HEK293 (cell line): ENCODE data around the gene RTP3.

Source experiments
- CTCF ChIA-PET: fragments of 350-600 bp; formaldehyde crosslinking; extraction: SDS; loops from one replicate; lab custom pipeline; 2021; ENCODE audit warnings: antibody characterized with exemption; lab: Yijun Ruan, JAX
- POLR2A ChIA-PET: fragments of 300-600 bp; formaldehyde crosslinking; extraction: SDS; loops from one replicate; lab custom pipeline; 2020; ENCODE audit warnings: antibody characterized with exemption, inconsistent platforms; lab: Yijun Ruan, JAX
- H3K27ac ChIP-seq: fragments of 200-500 bp; sonication (Bioruptor generic); 2 replicates; pipeline ENCODE4 v1.5.1; 2014; ENCODE audit warnings: low read depth, low read length, control low read depth, inconsistent platforms; ENCODE audit errors: extremely low read depth
- H3K36me3 ChIP-seq, 2 experiments: fragments of 200-500 bp in 1 of 2; sonication (Bioruptor generic) in 1 of 2; 1 replicate in 1 of 2; 2 replicates in 1 of 2; pipeline ENCODE4 v1.5.1; 2014 to 2017; ENCODE audit warnings: inconsistent platforms in 2 of 2, low read length in 2 of 2; ENCODE audit not compliant: control insufficient read depth in 2 of 2, insufficient read depth in 1 of 2
- H3K4me1 ChIP-seq: fragments of 200-500 bp; sonication (Bioruptor generic); 2 replicates; pipeline ENCODE4 v1.5.1; 2014; ENCODE audit warnings: mild to moderate bottlenecking, low read length, inconsistent platforms; ENCODE audit not compliant: control insufficient read depth, insufficient read depth
- H3K4me3 ChIP-seq: 2 replicates; pipeline ENCODE4 v1.5.1; 2011; ENCODE audit warnings: low read depth, mild to moderate bottlenecking, control low read depth, low read length, moderate library complexity
- H3K9me3 ChIP-seq: fragments of 200-500 bp; sonication (Bioruptor generic); 2 replicates; pipeline ENCODE4 v1.5.1; 2014; ENCODE audit warnings: low read depth, low read length, inconsistent platforms; ENCODE audit not compliant: control insufficient read depth, insufficient read depth
- AEBP2 ChIP-seq: fragments of 450-650 bp; formaldehyde crosslinking; IDR thresholded peaks from 2 replicates; pipeline ENCODE4 v1.5.1; 2016; ENCODE audit warnings: missing biosample characterization, missing genetic modification characterization, borderline replicate concordance
- GFI1B ChIP-seq: fragments of 450-650 bp; formaldehyde crosslinking; IDR thresholded peaks from 2 replicates; pipeline ENCODE4 v1.5.1; 2016; ENCODE audit warnings: missing biosample characterization, missing genetic modification characterization
- HIC1 ChIP-seq: fragments of 450-650 bp; formaldehyde crosslinking; IDR thresholded peaks from 2 replicates; pipeline ENCODE4 v1.5.1; 2016; ENCODE audit warnings: missing biosample characterization, missing genetic modification characterization
- HOXC10 ChIP-seq: sonication (generic); formaldehyde crosslinking; IDR thresholded peaks from 2 replicates; pipeline ENCODE4 v1.8.1; 2023; ENCODE audit warnings: mild to moderate bottlenecking, missing genetic modification reagents
- REPIN1 ChIP-seq: fragments of 450-650 bp; formaldehyde crosslinking; IDR thresholded peaks from 2 replicates; pipeline ENCODE4 v1.5.1; 2017; ENCODE audit warnings: missing biosample characterization, missing genetic modification characterization, low read depth
- YY2 ChIP-seq: fragments of 450-650 bp; formaldehyde crosslinking; IDR thresholded peaks from 2 replicates; pipeline ENCODE4 v1.5.1; 2016; ENCODE audit warnings: missing biosample characterization, missing genetic modification characterization
- ZBTB10 ChIP-seq: fragments of 450-650 bp; formaldehyde crosslinking; IDR thresholded peaks from 2 replicates; pipeline ENCODE4 v1.5.1; 2016; ENCODE audit warnings: missing biosample characterization, missing genetic modification characterization
- ZBTB21 ChIP-seq: fragments of 450-650 bp; formaldehyde crosslinking; IDR thresholded peaks from 2 replicates; pipeline ENCODE4 v1.5.1; 2017; ENCODE audit warnings: missing biosample characterization, missing genetic modification characterization
- ZBTB48 ChIP-seq: fragments of 450-650 bp; formaldehyde crosslinking; IDR thresholded peaks from 2 replicates; pipeline ENCODE4 v1.5.1; 2016; ENCODE audit warnings: missing biosample characterization, missing genetic modification characterization
- ZBTB8A ChIP-seq: fragments of 450-650 bp; formaldehyde crosslinking; IDR thresholded peaks from 2 replicates; pipeline ENCODE4 v1.5.1; 2016; ENCODE audit warnings: missing biosample characterization, missing genetic modification characterization
- ZNF133 ChIP-seq: fragments of 450-650 bp; formaldehyde crosslinking; IDR thresholded peaks from 2 replicates; pipeline ENCODE4 v1.5.1; 2016; ENCODE audit warnings: missing biosample characterization, missing genetic modification characterization
- ZNF184 ChIP-seq: fragments of 450-650 bp; IDR thresholded peaks from 2 replicates; pipeline ENCODE4 v1.5.1; 2018; ENCODE audit warnings: missing biosample characterization, mild to moderate bottlenecking, missing genetic modification characterization
- ZNF19 ChIP-seq: fragments of 450-650 bp; formaldehyde crosslinking; IDR thresholded peaks from 2 replicates; pipeline ENCODE4; 2016; ENCODE audit warnings: missing biosample characterization, missing genetic modification characterization, low read depth
- ZNF423 ChIP-seq: fragments of 450-650 bp; formaldehyde crosslinking; IDR thresholded peaks from 2 replicates; pipeline ENCODE4 v1.5.1; 2016; ENCODE audit warnings: missing biosample characterization, missing genetic modification characterization
- ZNF426 ChIP-seq: fragments of 450-650 bp; formaldehyde crosslinking; IDR thresholded peaks from 2 replicates; pipeline ENCODE4 v1.5.1; 2017; ENCODE audit warnings: missing biosample characterization, missing genetic modification characterization, mild to moderate bottlenecking, inconsistent platforms, moderate library complexity
- ZNF433 ChIP-seq: fragments of 450-650 bp; formaldehyde crosslinking; IDR thresholded peaks from 2 replicates; pipeline ENCODE4 v1.5.1; 2016; ENCODE audit warnings: missing biosample characterization, missing genetic modification characterization, low read depth
- ZNF501 ChIP-seq: fragments of 450-650 bp; formaldehyde crosslinking; IDR thresholded peaks from 2 replicates; pipeline ENCODE4 v1.5.1; 2016; ENCODE audit warnings: missing biosample characterization, missing genetic modification characterization
- ZNF521 ChIP-seq: fragments of 450-650 bp; formaldehyde crosslinking; IDR thresholded peaks from 2 replicates; pipeline ENCODE4 v1.5.1; 2017; ENCODE audit warnings: missing biosample characterization, mild to moderate bottlenecking, missing genetic modification characterization
- ZNF580 ChIP-seq: fragments of 450-650 bp; formaldehyde crosslinking; IDR thresholded peaks from 2 replicates; pipeline ENCODE4 v1.5.1; 2016; ENCODE audit warnings: missing biosample characterization, missing genetic modification characterization
- ZNF664 ChIP-seq: fragments of 450-650 bp; formaldehyde crosslinking; IDR thresholded peaks from 2 replicates; pipeline ENCODE4 v1.5.1; 2016; ENCODE audit warnings: missing biosample characterization, missing genetic modification characterization
- ZSCAN4 ChIP-seq: fragments of 450-650 bp; formaldehyde crosslinking; IDR thresholded peaks from 2 replicates; pipeline ENCODE4 v1.5.1; 2017; ENCODE audit warnings: missing biosample characterization, missing genetic modification characterization
- TF ChIP-seq, protein P1 (sequence below): fragments of 450-650 bp; formaldehyde crosslinking; IDR thresholded peaks from 2 replicates; pipeline ENCODE4 v1.5.1; 2016; ENCODE audit warnings: missing biosample characterization, missing genetic modification characterization

Gene RTP3

GRCh38 chr3:46479021-46479420, 18.8 kb upstream of the RTP3 start:
- CTCF ChIA-PET = interaction anchor here (0.7 kb wide), 1 partner anchor 9 kb away, joined by 4 read pairs; no protein-coding TSS in a partner anchor
- Histone ChIP-seq H3K36me3 (no peaks in the 10 kb centered on the region), H3K4me1 (no peaks in the 10 kb centered on the region), H3K4me3 (no peak overlapping the region), H3K9me3 (no peaks in the 10 kb centered on the region), H3K27ac (no peak overlapping the region)
- POLR2A ChIA-PET = no interaction called here
- TF ChIP-seq ZSCAN4 = no peak
- TF ChIP-seq ZBTB8A (tag by site-specific recombination) = no peak
- no peak for TF ChIP-seq ZNF426 (tag by site-specific recombination)
- no peak for TF ChIP-seq ZNF664 (tag by site-specific recombination)
- TF ChIP-seq HOXC10 = no peak
- no peak for TF ChIP-seq ZNF521 (tag by site-specific recombination)
- TF ChIP-seq ZNF501 (tag by site-specific recombination) = no peak
- TF ChIP-seq REPIN1 = no peak
- no peak for TF ChIP-seq GFI1B
- no peak for TF ChIP-seq ZNF423

GRCh38 chr3:46479696-46480095, 18.1 kb upstream of the RTP3 start:
- Histone ChIP-seq H3K4me1 (no peaks in the 10 kb centered on the region), H3K27ac (no peak overlapping the region), H3K4me3 (no peak overlapping the region), H3K9me3 (no peaks in the 10 kb centered on the region), H3K36me3 (no peaks in the 10 kb centered on the region)
- ChIA-PET CTCF (interaction anchor here (0.6 to 1.1 kb wide), 2 partner anchors 9 to 79 kb away, joined by 3 to 4 read pairs; no protein-coding TSS in a partner anchor), POLR2A (no interaction called here)
- TF ChIP-seq GFI1B (no peak), ZNF19 (no peak), ZBTB48 (tag by site-specific recombination) (no peak), ZNF184 (tag by site-specific recombination) (no peak), ZBTB21 (tag by site-specific recombination) (no peak), ZNF580 (tag by site-specific recombination) (no peak), ZNF133 (tag by site-specific recombination) (no peak), AEBP2 (no peak), ZBTB10 (tag by site-specific recombination) (no peak), YY2 (tag by site-specific recombination) (no peak), ZNF433 (tag by site-specific recombination) (no peak), ZNF426 (tag by site-specific recombination) (no peak), HIC1 (tag by site-specific recombination) (no peak)
- TF ChIP-seq, protein P1, sequence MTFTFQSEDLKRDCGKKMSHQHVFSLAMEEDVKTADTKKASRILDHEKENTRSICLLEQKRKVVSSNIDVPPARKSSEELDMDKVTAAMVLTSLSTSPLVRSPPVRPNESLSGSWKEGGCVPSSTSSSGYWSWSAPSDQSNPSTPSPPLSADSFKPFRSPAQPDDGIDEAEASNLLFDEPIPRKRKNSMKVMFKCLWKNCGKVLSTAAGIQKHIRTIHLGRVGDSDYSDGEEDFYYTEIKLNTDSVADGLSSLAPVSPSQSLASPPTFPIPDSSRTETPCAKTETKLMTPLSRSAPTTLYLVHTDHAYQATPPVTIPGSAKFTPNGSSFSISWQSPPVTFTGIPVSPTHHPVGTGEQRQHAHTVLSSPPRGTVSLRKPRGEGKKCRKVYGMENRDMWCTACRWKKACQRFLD (tag by site-specific recombination) = no peak
